B cell (primary cell): ENCODE data around the gene PDZD2. TPM values are rescaled to one million over a fixed set of nuclear protein-coding genes. Genes with fewer than 3 reads are reported as not detected.

ENCODE experiments used
- ATAC-seq: fragments of 200-7000 bp; cut with Tn5 transposase; one replicate; pipeline ENCODE4 v1.10.0; 2021; ENCODE audit warnings: low read depth, mild to moderate bottlenecking, moderate number of reproducible peaks, moderate library complexity
- CTCF ChIA-PET: fragments of 350-600 bp; sonication (Branson Sonifier 250); formaldehyde crosslinking; loops from one replicate; lab custom pipeline; 2021; ENCODE audit warnings: antibody characterized with exemption, inconsistent platforms; lab: Charles Lee
- POLR2A ChIA-PET: fragments of 350-600 bp; sonication (Branson Sonifier 250); formaldehyde crosslinking; loops from one replicate; lab custom pipeline; 2021; ENCODE audit warnings: antibody characterized with exemption; lab: Charles Lee
- DNase-seq: peaks from one replicate; pipeline ENCODE4 v3.0.0; 2013
- H2AFZ ChIP-seq: 2 replicates; pipeline ENCODE4 v1.6.1; 2012; ENCODE audit warnings: mild to moderate bottlenecking, low read depth, low read length; ENCODE audit not compliant: insufficient read depth, poor library complexity, severe bottlenecking
- H3K27ac ChIP-seq, 2 donors: 1 replicate in 1 of 2; 2 replicates in 1 of 2; pipeline ENCODE4 v1.5.1; 2012 to 2013; ENCODE audit warnings: low read length in 2 of 2, mild to moderate bottlenecking in 2 of 2, moderate library complexity in 1 of 2
- H3K27me3 ChIP-seq, 4 experiments: fragments of 200-600 bp in 1 of 4; sonication (generic) in 1 of 4; replicated peaks in 1 of 4; 1 replicate in 2 of 4; 2 replicates in 2 of 4; pipeline versions ENCODE4 v1.6.1 to v1.7.0; 2013 to 2016; ENCODE audit warnings: low read length in 3 of 4, mild to moderate bottlenecking in 2 of 4, mixed read lengths in 1 of 4, moderate library complexity in 1 of 4; ENCODE audit not compliant: insufficient read depth in 4 of 4, control insufficient read depth in 3 of 4; ENCODE audit errors: control extremely low read depth in 1 of 4
- H3K36me3 ChIP-seq, 2 experiments: replicated peaks in 1 of 2; 1 replicate in 1 of 2; 2 replicates in 1 of 2; pipeline versions ENCODE4 v1.6.1 to v1.7.1; 2013; ENCODE audit warnings: low read length in 1 of 2; ENCODE audit not compliant: insufficient read depth in 2 of 2, control insufficient read depth in 1 of 2; ENCODE audit errors: control extremely low read depth in 1 of 2, extremely low read depth in 1 of 2
- H3K4me1 ChIP-seq, 2 donors: fragments of 200-600 bp in 1 of 2; sonication (generic) in 1 of 2; 1 replicate in 1 of 2; 2 replicates in 1 of 2; pipeline versions ENCODE4 v1.5.1 to v1.6.1; 2013 to 2017; ENCODE audit warnings: low read length in 2 of 2; ENCODE audit not compliant: control insufficient read depth in 2 of 2, insufficient read depth in 2 of 2
- H3K4me2 ChIP-seq: replicated peaks from 2 replicates; pipeline ENCODE3; 2012; ENCODE audit warnings: mild to moderate bottlenecking, low read depth, low read length; ENCODE audit not compliant: poor library complexity, severe bottlenecking
- H3K4me3 ChIP-seq, 5 experiments: fragments of 200-600 bp in 1 of 5; sonication (generic) in 1 of 5; 1 replicate in 3 of 5; 2 replicates in 2 of 5; pipeline versions ENCODE4 v1.5.1 to v1.7.0; 2011 to 2016; ENCODE audit warnings: low read length in 4 of 5, mild to moderate bottlenecking in 4 of 5, low read depth in 2 of 5, control low read depth in 1 of 5, moderate library complexity in 1 of 5; ENCODE audit not compliant: insufficient read depth in 1 of 5; ENCODE audit errors: control extremely low read depth in 1 of 5, extremely low read depth in 1 of 5
- H3K79me2 ChIP-seq: fragments of 200-600 bp; sonication (generic); one replicate; pipeline ENCODE4 v1.6.0; 2016; ENCODE audit warnings: low read length; ENCODE audit not compliant: control insufficient read depth, insufficient read depth
- H3K9ac ChIP-seq: fragments of 200-600 bp; sonication (generic); 2 replicates; pipeline ENCODE4 v1.6.1; 2017; ENCODE audit warnings: mild to moderate bottlenecking, low read length, moderate library complexity
- H3K9me3 ChIP-seq, 3 donors: one replicate each; pipeline versions ENCODE4 v1.6.1 to v1.7.1; 2013; ENCODE audit warnings: low read length in 2 of 3; ENCODE audit not compliant: control insufficient read depth in 2 of 3, insufficient read depth in 1 of 3; ENCODE audit errors: control extremely low read depth in 1 of 3
- H4K20me1 ChIP-seq: 2 replicates; pipeline ENCODE4 v1.6.0; 2012; ENCODE audit warnings: mild to moderate bottlenecking, low read length; ENCODE audit not compliant: insufficient read depth, control insufficient read depth, poor library complexity, severe bottlenecking
- H3K27ac Mint-ChIP-seq: one replicate; pipeline ENCODE4 v1.8.0; 2021; ENCODE audit warnings: mixed read lengths
- H3K27me3 Mint-ChIP-seq: one replicate; pipeline ENCODE4 v1.8.0; 2021; ENCODE audit warnings: mixed read lengths
- H3K4me1 Mint-ChIP-seq: one replicate; pipeline ENCODE4 v1.8.0; 2021; ENCODE audit warnings: mixed read lengths
- H3K4me3 Mint-ChIP-seq: one replicate; pipeline ENCODE4 v1.8.0; 2021; ENCODE audit warnings: mixed read lengths
- H3K9me3 Mint-ChIP-seq: one replicate; pipeline ENCODE4 v1.8.0; 2022; ENCODE audit warnings: mixed read lengths; ENCODE audit not compliant: insufficient read depth
- EZH2 ChIP-seq: IDR thresholded peaks from 2 replicates; pipeline ENCODE4 v1.6.1; 2012; ENCODE audit warnings: borderline replicate concordance, low read depth, mild to moderate bottlenecking, moderate library complexity, low read length; ENCODE audit not compliant: insufficient read depth, poor library complexity, severe bottlenecking
- WGBS: methylation state at CpG from one replicate; pipeline ENCODE4 v1.1.5; 2013; ENCODE audit warnings: missing lambda C conversion rate; ENCODE audit not compliant: insufficient coverage; 5-methylcytosine and 5-hydroxymethylcytosine counted together
- intact Hi-C: fragments of 100-400 bp; cut with micrococcal nuclease; formaldehyde crosslinking; loops from one replicate; pipeline ENCODE4 v1.10.0; 2022
- polyA plus RNA-seq: library from polyadenylated mRNA; depleted of rRNA; stranded (reverse); fragments of >200 nt; gene quantifications from 2 replicates; pipeline ENCODE4 v1.2.3, GENCODE V29; 2012
- total RNA-seq, 2 donors: library from RNA; stranded (reverse); fragments of 120-200 nt in 1 of 2; gene quantifications; 1 replicate in 1 of 2; 2 replicates in 1 of 2; pipeline versions ENCODE4 v1.2.3 to v1.2.4, GENCODE V29; 2013 to 2022
- TF ChIP-seq, protein P1 (sequence below): fragments of 200-600 bp; IDR thresholded peaks from one replicate; pipeline ENCODE4 v1.8.0; 2022; ENCODE audit warnings: antibody characterized with exemption, mild to moderate bottlenecking

The PDZD2 gene
- total and polyA plus RNA-seq, 2 donors (not counting 1 experiment from before 2014, with no cell fraction given), result not detected

DNA sequence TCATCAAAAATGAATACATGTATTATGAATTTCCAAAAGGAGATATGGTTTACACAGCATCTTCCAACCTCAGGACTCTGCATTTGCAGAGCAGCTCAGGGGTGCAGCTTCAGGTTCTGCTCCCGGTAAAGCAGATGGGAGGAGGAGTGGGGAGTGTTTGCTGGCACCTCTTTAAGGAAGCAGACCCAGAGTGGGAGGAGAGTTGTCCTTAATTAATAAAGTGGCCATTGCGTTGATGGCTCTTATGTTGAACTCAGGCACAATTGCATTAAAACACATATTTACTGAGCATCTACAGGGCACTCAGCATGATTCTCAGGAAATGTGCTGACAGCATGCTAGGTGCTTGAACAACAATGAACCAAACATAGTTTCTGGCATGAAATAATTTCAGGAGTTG, 121.0 kb downstream of the PDZD2 start:
- no peaks in the 10 kb centered on the region for H3K4me1 Mint-ChIP-seq
- DNase-seq, result no peak
- Histone ChIP-seq H3K27ac (no peak overlapping the region), H3K9me3 (peaks cover 0 to 3% (median 0%) of the 10 kb centered on the region in 3 donors), H3K4me1 (no peaks in the 10 kb centered on the region), H3K79me2 (no peaks in the 10 kb centered on the region), H3K27me3 (no peaks in the 10 kb centered on the region), H4K20me1 (no peaks in the 10 kb centered on the region), H3K4me3 (no peak overlapping the region), H3K9ac (no peak overlapping the region), H3K36me3 (no peaks in the 10 kb centered on the region), H2AFZ (no peak overlapping the region), H3K4me2 (no peak overlapping the region)
- no peak for ATAC-seq
- no peak overlapping the region for H3K27ac Mint-ChIP-seq
- H3K27me3 Mint-ChIP-seq, result no peaks in the 10 kb centered on the region
- no peak overlapping the region for H3K4me3 Mint-ChIP-seq
- 71% methylated on average over 1 of the region's 2 CpGs for WGBS
- TF ChIP-seq EZH2, result no peak
- TF ChIP-seq, protein P1, sequence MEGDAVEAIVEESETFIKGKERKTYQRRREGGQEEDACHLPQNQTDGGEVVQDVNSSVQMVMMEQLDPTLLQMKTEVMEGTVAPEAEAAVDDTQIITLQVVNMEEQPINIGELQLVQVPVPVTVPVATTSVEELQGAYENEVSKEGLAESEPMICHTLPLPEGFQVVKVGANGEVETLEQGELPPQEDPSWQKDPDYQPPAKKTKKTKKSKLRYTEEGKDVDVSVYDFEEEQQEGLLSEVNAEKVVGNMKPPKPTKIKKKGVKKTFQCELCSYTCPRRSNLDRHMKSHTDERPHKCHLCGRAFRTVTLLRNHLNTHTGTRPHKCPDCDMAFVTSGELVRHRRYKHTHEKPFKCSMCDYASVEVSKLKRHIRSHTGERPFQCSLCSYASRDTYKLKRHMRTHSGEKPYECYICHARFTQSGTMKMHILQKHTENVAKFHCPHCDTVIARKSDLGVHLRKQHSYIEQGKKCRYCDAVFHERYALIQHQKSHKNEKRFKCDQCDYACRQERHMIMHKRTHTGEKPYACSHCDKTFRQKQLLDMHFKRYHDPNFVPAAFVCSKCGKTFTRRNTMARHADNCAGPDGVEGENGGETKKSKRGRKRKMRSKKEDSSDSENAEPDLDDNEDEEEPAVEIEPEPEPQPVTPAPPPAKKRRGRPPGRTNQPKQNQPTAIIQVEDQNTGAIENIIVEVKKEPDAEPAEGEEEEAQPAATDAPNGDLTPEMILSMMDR, result no peak
- ChIA-PET CTCF (interaction anchor here (0.7 kb wide), 1 partner anchor 206 kb away, joined by 4 read pairs; no protein-coding TSS in a partner anchor), POLR2A (no interaction called here)
- H3K9me3 Mint-ChIP-seq, result no peaks in the 10 kb centered on the region
- intact Hi-C loops, result no loop called here

DNA sequence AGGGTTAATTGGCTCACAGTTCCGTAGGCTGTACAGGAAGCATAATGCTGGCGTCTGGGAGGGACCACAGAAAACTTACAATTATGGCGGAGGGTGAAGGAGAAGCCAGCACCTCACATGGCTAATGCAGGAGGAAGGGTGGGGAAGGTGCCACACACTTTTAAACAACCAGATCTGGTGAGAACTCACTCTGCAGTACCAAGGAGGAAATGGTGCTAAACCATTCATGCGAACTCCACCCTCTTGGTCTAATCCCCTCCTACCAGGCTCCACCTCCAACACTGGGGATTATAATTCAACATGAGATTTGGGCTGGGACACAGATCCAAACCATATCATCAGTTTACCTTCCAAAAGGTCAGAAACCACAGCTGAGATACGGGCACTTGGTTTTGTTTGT, 122.9 kb downstream of the PDZD2 start:
- Mint-ChIP-seq H3K4me3 (no peak overlapping the region), H3K4me1 (no peaks in the 10 kb centered on the region), H3K9me3 (no peaks in the 10 kb centered on the region), H3K27me3 (no peaks in the 10 kb centered on the region), H3K27ac (no peak overlapping the region)
- Histone ChIP-seq H3K36me3 (no peaks in the 10 kb centered on the region), H3K27me3 (no peaks in the 10 kb centered on the region), H3K27ac (no peak overlapping the region), H4K20me1 (no peaks in the 10 kb centered on the region), H2AFZ (no peak overlapping the region), H3K4me2 (no peak overlapping the region), H3K9ac (no peak overlapping the region), H3K9me3 (peaks cover 0 to 3% (median 0%) of the 10 kb centered on the region in 3 donors), H3K4me1 (no peaks in the 10 kb centered on the region), H3K79me2 (no peaks in the 10 kb centered on the region), H3K4me3 (no peak overlapping the region)
- ATAC-seq (no peak), DNase-seq (no peak)
- TF ChIP-seq EZH2, result no peak
- TF ChIP-seq, protein P1, result no peak
- POLR2A ChIA-PET, result no interaction called here
- intact Hi-C loops, result no loop called here
- CTCF ChIA-PET, result no interaction called here
- WGBS, result 100% methylated on average over 1 of the region's 5 CpGs
